OCI-LY3 (cell line): ENCODE measurements around the gene ACOT7.

ENCODE experiments used
- H2AFZ ChIP-seq: fragments of 200-600, 300-600 bp; shearing (Covaris generic); 2 replicates; pipeline ENCODE4 v1.6.0; 2014; ENCODE audit warnings: antibody characterized with exemption, low read depth, low read length
- H3K27ac ChIP-seq: fragments of 200-600, 300-600 bp; sonication (generic); 2 replicates; pipeline ENCODE4 v1.5.1; 2014; ENCODE audit warnings: mild to moderate bottlenecking, low read length, moderate library complexity, mixed read lengths
- H3K27me3 ChIP-seq: fragments of 200-600, 300-600 bp; sonication (generic); 2 replicates; pipeline ENCODE4 v1.6.1; 2014; ENCODE audit warnings: low read depth, low read length, mixed read lengths
- H3K36me3 ChIP-seq: fragments of 200-600, 300-600 bp; sonication (generic); replicated peaks from 2 replicates; pipeline ENCODE3; 2014; ENCODE audit warnings: low read depth, low read length, mixed read lengths
- H3K4me1 ChIP-seq: fragments of 300-600, 200-600 bp; sonication (generic); 2 replicates; pipeline ENCODE4 v1.6.1; 2014; ENCODE audit warnings: low read length, mixed read lengths
- H3K4me2 ChIP-seq: fragments of 200-600, 300-600 bp; sonication (generic); 2 replicates; pipeline ENCODE4 v1.6.1; 2014; ENCODE audit warnings: low read length, mixed read lengths
- H3K4me3 ChIP-seq: fragments of 300-600, 200-600 bp; sonication (generic); 2 replicates; pipeline ENCODE4 v1.5.1; 2014; ENCODE audit warnings: antibody characterized with exemption, mild to moderate bottlenecking, low read length, moderate library complexity
- H3K79me2 ChIP-seq: fragments of 300-600, 200-600 bp; shearing (Covaris generic); 2 replicates; pipeline ENCODE4 v1.6.1; 2014; ENCODE audit warnings: mild to moderate bottlenecking, low read length, mixed read lengths
- H3K9ac ChIP-seq: fragments of 300-600, 200-600 bp; shearing (Covaris generic); 2 replicates; pipeline ENCODE4 v1.6.0; 2014; ENCODE audit warnings: mild to moderate bottlenecking, low read length, moderate library complexity
- H3K9me3 ChIP-seq: fragments of 200-600, 300-600 bp; shearing (Covaris generic); 2 replicates; pipeline ENCODE4 v1.6.1; 2014; ENCODE audit warnings: low read length, mixed read lengths; ENCODE audit not compliant: insufficient read depth
- H4K20me1 ChIP-seq: fragments of 200-600, 300-600 bp; sonication (generic); 2 replicates; pipeline ENCODE4 v1.6.1; 2016; ENCODE audit warnings: low read length, mixed read lengths; ENCODE audit not compliant: insufficient read depth
- EZH2phosphoT487 ChIP-seq: fragments of 200-600 bp; shearing (Covaris generic); IDR thresholded peaks from 2 replicates; pipeline ENCODE4 v1.6.1; 2018; ENCODE audit warnings: antibody characterized with exemption, mixed run types, low read depth
- TF ChIP-seq, protein P1 (sequence below): fragments of 200-600, 300-600 bp; sonication (generic); IDR thresholded peaks from 2 replicates; pipeline ENCODE4 v1.5.1; 2014; ENCODE audit warnings: antibody characterized with exemption, low read length, low read depth

Gene ACOT7

DNA sequence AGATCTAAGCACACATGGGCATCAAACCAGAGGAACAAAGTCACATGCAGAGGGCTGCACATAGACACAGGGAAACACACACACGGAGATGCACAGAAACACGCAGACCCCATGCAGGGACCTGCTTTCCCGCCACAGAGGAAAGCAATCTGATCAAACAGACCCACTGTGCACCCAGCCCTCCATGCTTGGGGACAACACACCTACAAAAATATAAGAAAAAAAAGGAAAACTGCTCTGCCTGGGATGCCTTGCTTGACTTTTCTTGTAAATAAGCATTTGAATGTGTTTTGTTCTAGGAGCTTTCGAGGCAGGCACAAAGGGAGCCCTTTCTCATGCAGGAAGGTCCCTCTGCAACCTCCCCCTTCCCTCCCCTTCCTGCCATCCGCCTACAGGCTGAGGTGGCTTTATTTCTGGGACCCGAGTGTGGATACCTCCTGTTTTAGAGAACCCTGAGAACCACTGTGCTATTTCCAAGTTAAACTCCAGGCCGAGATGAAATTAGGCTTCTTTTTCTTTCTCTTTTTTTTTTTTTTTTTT lies 154.3 kb downstream of the ACOT7 start:
- Histone ChIP-seq H3K36me3 (no peaks in the 10 kb centered on the region), H3K27me3 (no peaks in the 10 kb centered on the region), H3K9ac (no peak overlapping the region), H3K4me3 (no peak overlapping the region), H3K9me3 (no peaks in the 10 kb centered on the region), H4K20me1 (no peaks in the 10 kb centered on the region), H3K4me1 (peaks cover 6% of the 10 kb centered on the region), H3K27ac (no peak overlapping the region), H3K79me2 (peaks cover 14% of the 10 kb centered on the region), H3K4me2 (no peak overlapping the region), H2AFZ (no peak overlapping the region)
- no peak for TF ChIP-seq EZH2phosphoT487
- TF ChIP-seq, protein P1, sequence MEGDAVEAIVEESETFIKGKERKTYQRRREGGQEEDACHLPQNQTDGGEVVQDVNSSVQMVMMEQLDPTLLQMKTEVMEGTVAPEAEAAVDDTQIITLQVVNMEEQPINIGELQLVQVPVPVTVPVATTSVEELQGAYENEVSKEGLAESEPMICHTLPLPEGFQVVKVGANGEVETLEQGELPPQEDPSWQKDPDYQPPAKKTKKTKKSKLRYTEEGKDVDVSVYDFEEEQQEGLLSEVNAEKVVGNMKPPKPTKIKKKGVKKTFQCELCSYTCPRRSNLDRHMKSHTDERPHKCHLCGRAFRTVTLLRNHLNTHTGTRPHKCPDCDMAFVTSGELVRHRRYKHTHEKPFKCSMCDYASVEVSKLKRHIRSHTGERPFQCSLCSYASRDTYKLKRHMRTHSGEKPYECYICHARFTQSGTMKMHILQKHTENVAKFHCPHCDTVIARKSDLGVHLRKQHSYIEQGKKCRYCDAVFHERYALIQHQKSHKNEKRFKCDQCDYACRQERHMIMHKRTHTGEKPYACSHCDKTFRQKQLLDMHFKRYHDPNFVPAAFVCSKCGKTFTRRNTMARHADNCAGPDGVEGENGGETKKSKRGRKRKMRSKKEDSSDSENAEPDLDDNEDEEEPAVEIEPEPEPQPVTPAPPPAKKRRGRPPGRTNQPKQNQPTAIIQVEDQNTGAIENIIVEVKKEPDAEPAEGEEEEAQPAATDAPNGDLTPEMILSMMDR, result no peak

DNA sequence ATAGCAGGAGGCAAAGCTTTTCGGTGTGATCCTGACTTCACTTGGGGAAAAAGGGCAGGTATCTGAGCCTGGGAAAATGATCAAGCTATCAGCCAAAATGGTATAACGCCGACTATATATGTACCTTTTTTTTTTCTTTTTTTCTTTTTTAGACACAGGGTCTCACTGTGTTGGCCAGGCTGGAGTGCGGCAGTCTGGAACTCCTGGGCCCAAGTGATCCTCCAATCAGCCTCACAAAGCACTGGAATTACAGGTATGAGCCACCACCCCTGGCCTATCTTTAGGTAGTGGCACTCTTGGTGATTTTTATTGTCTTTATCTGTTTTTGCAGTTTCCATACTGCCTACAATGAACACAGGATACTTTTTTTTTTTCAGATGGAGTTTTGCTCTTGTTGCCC lies 156.5 kb downstream of the ACOT7 start:
- H3K4me2 ChIP-seq, result no peak overlapping the region
- H3K4me3 ChIP-seq, result no peak overlapping the region
- H2AFZ ChIP-seq, result no peak overlapping the region
- TF ChIP-seq EZH2phosphoT487, result no peak
- TF ChIP-seq, protein P1, result no peak
- H3K36me3 ChIP-seq, result peaks cover 6% of the 10 kb centered on the region
- peaks cover 27% of the 10 kb centered on the region for H3K79me2 ChIP-seq
- no peak overlapping the region for H3K27ac ChIP-seq
- no peaks in the 10 kb centered on the region for H4K20me1 ChIP-seq
- H3K27me3 ChIP-seq, result no peaks in the 10 kb centered on the region
- H3K9ac ChIP-seq, result no peak overlapping the region
- H3K9me3 ChIP-seq, result no peaks in the 10 kb centered on the region
- peaks cover 8% of the 10 kb centered on the region for H3K4me1 ChIP-seq

DNA sequence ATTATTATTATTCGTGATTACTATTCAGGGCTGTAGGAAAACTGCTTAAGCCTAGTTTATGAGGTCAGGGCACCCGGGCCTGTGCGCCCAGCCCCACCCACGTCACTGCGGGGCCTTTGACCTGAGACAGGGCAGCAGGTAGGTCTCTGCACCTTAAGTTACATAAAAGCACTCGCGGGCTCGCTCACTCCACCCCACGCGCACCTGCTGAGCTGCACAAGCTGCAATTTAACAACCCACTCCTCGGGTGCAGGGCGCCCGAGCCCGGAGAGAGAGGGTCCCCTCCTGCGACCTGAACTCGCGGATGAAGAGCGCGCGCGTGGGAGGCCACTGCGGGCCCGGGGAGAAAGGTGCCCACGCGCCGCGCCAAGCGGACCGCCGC lies 158.3 kb downstream of the ACOT7 start:
- peak overlapping the region; percentile 100 for H3K4me3 ChIP-seq
- peak overlapping the region; percentile 91 for H3K9ac ChIP-seq
- TF ChIP-seq, protein P1, result no peak
- no peak for TF ChIP-seq EZH2phosphoT487
- H3K4me1 ChIP-seq, result peaks cover 8% of the 10 kb centered on the region
- H2AFZ ChIP-seq, result no peak overlapping the region
- H3K79me2 ChIP-seq, result peaks cover 29% of the 10 kb centered on the region
- no peaks in the 10 kb centered on the region for H4K20me1 ChIP-seq
- peak overlapping the region; percentile 100 for H3K4me2 ChIP-seq
- peaks cover 9% of the 10 kb centered on the region for H3K36me3 ChIP-seq
- H3K27me3 ChIP-seq, result no peaks in the 10 kb centered on the region
- H3K9me3 ChIP-seq, result no peaks in the 10 kb centered on the region
- 0 out of 2 replicates have a peak overlapping the region, but pooled peaks have one; percentile 11 for H3K27ac ChIP-seq

DNA sequence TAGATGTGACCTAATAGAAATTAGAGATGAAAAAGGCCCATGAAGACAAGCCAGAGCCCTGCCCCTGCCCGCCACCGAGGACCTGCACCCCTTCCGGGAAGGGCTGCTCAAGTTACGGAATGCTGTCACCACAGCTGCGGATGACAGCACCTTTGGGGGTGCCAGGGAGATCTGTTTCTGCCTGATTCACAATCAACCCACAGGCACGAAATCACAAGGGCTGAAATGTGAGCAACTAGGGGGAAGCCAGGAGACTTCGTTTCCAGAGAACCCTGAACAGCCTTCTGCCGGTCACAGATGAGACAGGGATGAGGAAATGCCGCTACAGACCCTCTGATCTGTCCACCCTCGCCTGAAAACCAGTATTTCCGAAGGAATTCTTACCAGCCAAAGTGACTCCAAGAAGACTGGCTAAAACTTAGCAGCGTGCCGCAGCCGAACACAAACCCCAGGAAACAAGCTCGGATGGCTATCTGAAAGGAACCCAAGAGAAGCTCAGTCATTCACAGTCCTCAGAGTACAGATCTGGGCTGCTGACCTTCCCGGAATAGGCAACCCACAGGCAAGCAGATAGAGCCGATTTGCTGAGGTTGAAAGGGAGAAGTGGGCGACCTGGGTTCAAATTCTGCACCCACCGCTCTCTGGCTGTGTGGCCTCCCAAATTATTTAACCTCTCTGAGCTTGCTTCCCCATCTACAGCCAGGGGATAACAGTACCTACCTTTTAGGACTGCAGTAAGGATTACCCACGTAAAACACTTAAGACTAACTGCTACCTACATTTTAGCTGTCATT lies 158.9 kb downstream of the ACOT7 start:
- H3K27ac ChIP-seq, result peak overlapping the region; percentile 11; the same call in 1 of the 2 replicates
- peak overlapping the region; percentile 100 for H3K4me3 ChIP-seq
- H3K4me2 ChIP-seq, result peak overlapping the region; percentile 100
- H2AFZ ChIP-seq, result no peak overlapping the region
- no peaks in the 10 kb centered on the region for H3K9me3 ChIP-seq
- TF ChIP-seq EZH2phosphoT487, result no peak
- TF ChIP-seq, protein P1, result no peak
- H3K4me1 ChIP-seq, result peaks cover 8% of the 10 kb centered on the region
- peak overlapping the region; percentile 91 for H3K9ac ChIP-seq
- peaks cover 9% of the 10 kb centered on the region for H3K36me3 ChIP-seq
- peaks cover 29% of the 10 kb centered on the region for H3K79me2 ChIP-seq
- H3K27me3 ChIP-seq, result no peaks in the 10 kb centered on the region
- H4K20me1 ChIP-seq, result no peaks in the 10 kb centered on the region
